Retinal pigment epithelial cell (primary cell): ENCODE results near the gene TMUB1.
A peak's percentile ranks its signal among the peaks of the same experiment; 100 is the strongest.

ENCODE experiments used
- DNase-seq: peaks from one replicate; pipeline ENCODE4 v3.0.0-alpha.2; 2010; ENCODE audit warnings: low read depth
- H3K4me3 ChIP-seq: 2 replicates; pipeline ENCODE4 v1.5.1; 2011; ENCODE audit warnings: mild to moderate bottlenecking, low read length, control low read depth, moderate library complexity
- CTCF ChIP-seq: conservative IDR thresholded peaks from 2 replicates; pipeline ENCODE4 v1.5.1; 2011; ENCODE audit warnings: low read depth, low read length, control low read depth, inconsistent platforms

TMUB1 gene

GRCh38 chr7:151124899-151125399 lies 41.7 kb upstream of the TMUB1 start:
- TF ChIP-seq CTCF, result no peak
- no peak overlapping the region for H3K4me3 ChIP-seq
- no peak for DNase-seq

- TF ChIP-seq CTCF, result no peak
- no peak for DNase-seq
These were observed 41.2 kb upstream of the TMUB1 start for GRCh38 chr7:151124481-151124880.

GRCh38 chr7:151123822-151124464 lies 40.6 kb upstream of the TMUB1 start:
- peak; percentile 99 for TF ChIP-seq CTCF
- DNase-seq, result peak; percentile 33
- no peak overlapping the region for H3K4me3 ChIP-seq

More at GRCh38 chr7:151124481-151124880, 41.2 kb upstream of the TMUB1 start:
- H3K4me3 ChIP-seq, result no peak overlapping the region

- no peak overlapping the region for H3K4me3 ChIP-seq
- TF ChIP-seq CTCF, result no peak
- DNase-seq, result no peak
These were observed 40.0 kb upstream of the TMUB1 start for GRCh38 chr7:151123158-151123821.

- no peak overlapping the region for H3K4me3 ChIP-seq
These were observed 39.5 kb upstream of the TMUB1 start for GRCh38 chr7:151122796-151123157.

GRCh38 chr7:151122276-151122675 lies 39.0 kb upstream of the TMUB1 start:
- DNase-seq, result no peak
- H3K4me3 ChIP-seq, result no peak overlapping the region
- TF ChIP-seq CTCF, result peak; percentile 15

More at GRCh38 chr7:151122796-151123157, 39.5 kb upstream of the TMUB1 start:
- no peak for TF ChIP-seq CTCF
- DNase-seq, result no peak
